GM21526 (cell line): ENCODE measurements around the gene TNK1.

Source experiments
- ATAC-seq: cut with Tn5 transposase; IDR thresholded peaks from one replicate; pipeline ENCODE4 v1.9.1; 2021; ENCODE audit warnings: moderate library complexity; ENCODE audit not compliant: unreplicated experiment, low FRiP score

Gene TNK1

GRCh38 chr17:7388856-7389255 is 8.0 kb downstream of the TNK1 start:
- ATAC-seq, result no peak

- ATAC-seq, result no peak
These were observed 9.3 kb downstream of the TNK1 start for GRCh38 chr17:7389924-7390910.

- ATAC-seq, result no peak
These were observed 10.4 kb downstream of the TNK1 start for GRCh38 chr17:7391307-7391706.

- ATAC-seq, result no peak
These were observed 12.1 kb downstream of the TNK1 start for GRCh38 chr17:7392696-7393612.

- ATAC-seq, result peak; percentile 31
These were observed 12.9 kb downstream of the TNK1 start for GRCh38 chr17:7393613-7394451.

- ATAC-seq, result peak; percentile 68
These were observed 13.7 kb downstream of the TNK1 start, which contains the start of gene PLSCR3 for GRCh38 chr17:7394452-7395191. PLSCR3 (minus strand) TSS chr17:7394525; CDS start chr17:7394110, 415 bp downstream.

GRCh38 chr17:7396147-7396546 is 15.3 kb downstream of the TNK1 start:
- no peak for ATAC-seq

- ATAC-seq, result no peak
These were observed 17.7 kb downstream of the TNK1 start for GRCh38 chr17:7398612-7399011.

GRCh38 chr17:7403043-7403726 is 22.3 kb downstream of the TNK1 start:
- ATAC-seq, result no peak

GRCh38 chr17:7403727-7403976 is 22.8 kb downstream of the TNK1 start:
- ATAC-seq, result peak; percentile 17

GRCh38 chr17:7403977-7404736 is 23.3 kb downstream of the TNK1 start, which contains the start of gene TMEM256:
TMEM256 (minus strand) TSS chr17:7404097; CDS start chr17:7404084, 13 bp downstream.
- peak; percentile 85 for ATAC-seq

- ATAC-seq, result peak; percentile 18
These were observed 24.0 kb downstream of the TNK1 start for GRCh38 chr17:7404737-7405349.

- ATAC-seq, result no peak
These were observed 24.7 kb downstream of the TNK1 start for GRCh38 chr17:7405350-7406234.

- no peak for ATAC-seq
These were observed 25.4 kb downstream of the TNK1 start for GRCh38 chr17:7406235-7406825.

GRCh38 chr17:7407082-7407481 is 26.2 kb downstream of the TNK1 start:
- no peak for ATAC-seq

- no peak for ATAC-seq
These were observed 26.8 kb downstream of the TNK1 start, which contains the start of gene NLGN2 for GRCh38 chr17:7407485-7408251. NLGN2 (plus strand) TSS chr17:7407845; CDS start chr17:7408256, 411 bp downstream.
